DND-41 (cell line): ENCODE results near the gene B3GLCT.
"Not testable (repeated sequence)": the region's sequence is repeated elsewhere in the genome, so short reads cannot be mapped to it uniquely, and the experiment has no call there.

ENCODE experiments used
- EZH2 ChIP-seq: IDR thresholded peaks from 3 replicates; pipeline ENCODE4 v1.6.1; 2012; ENCODE audit warnings: borderline replicate concordance, low read depth, mild to moderate bottlenecking, moderate library complexity, low read length, inconsistent platforms; ENCODE audit not compliant: severe bottlenecking
- TF ChIP-seq, protein P1 (sequence below): IDR thresholded peaks from 2 replicates; pipeline ENCODE4 v1.5.1; 2012; ENCODE audit warnings: borderline replicate concordance, low read length, moderate library complexity, mild to moderate bottlenecking; ENCODE audit not compliant: poor library complexity, severe bottlenecking; ENCODE audit errors: extremely low read depth

DNA sequence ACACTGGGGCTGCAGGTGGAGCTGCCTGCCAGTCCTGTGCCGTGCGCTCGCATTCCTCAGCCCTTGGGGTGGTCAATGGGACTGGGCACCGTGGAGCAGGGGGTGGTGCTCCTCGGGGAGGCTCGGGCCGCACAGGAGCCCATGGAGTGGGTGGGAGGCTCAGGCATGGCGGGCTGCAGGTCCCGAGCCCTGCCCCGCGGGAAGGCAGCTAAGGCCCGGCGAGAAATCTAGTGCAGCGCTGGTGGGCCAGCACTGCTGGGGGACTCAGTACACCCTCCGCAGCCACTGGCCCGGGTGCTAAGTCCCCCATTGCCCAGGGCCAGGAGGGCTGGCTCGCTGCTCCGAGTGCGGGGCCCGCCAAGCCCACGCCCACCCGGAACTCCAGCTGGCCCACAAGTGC is 139.8 kb downstream of the B3GLCT start:
- TF ChIP-seq, protein P1, sequence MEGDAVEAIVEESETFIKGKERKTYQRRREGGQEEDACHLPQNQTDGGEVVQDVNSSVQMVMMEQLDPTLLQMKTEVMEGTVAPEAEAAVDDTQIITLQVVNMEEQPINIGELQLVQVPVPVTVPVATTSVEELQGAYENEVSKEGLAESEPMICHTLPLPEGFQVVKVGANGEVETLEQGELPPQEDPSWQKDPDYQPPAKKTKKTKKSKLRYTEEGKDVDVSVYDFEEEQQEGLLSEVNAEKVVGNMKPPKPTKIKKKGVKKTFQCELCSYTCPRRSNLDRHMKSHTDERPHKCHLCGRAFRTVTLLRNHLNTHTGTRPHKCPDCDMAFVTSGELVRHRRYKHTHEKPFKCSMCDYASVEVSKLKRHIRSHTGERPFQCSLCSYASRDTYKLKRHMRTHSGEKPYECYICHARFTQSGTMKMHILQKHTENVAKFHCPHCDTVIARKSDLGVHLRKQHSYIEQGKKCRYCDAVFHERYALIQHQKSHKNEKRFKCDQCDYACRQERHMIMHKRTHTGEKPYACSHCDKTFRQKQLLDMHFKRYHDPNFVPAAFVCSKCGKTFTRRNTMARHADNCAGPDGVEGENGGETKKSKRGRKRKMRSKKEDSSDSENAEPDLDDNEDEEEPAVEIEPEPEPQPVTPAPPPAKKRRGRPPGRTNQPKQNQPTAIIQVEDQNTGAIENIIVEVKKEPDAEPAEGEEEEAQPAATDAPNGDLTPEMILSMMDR, result not testable (repeated sequence)
- not testable (repeated sequence) for TF ChIP-seq EZH2
